Astrocyte of the spinal cord (primary cell): ENCODE data around the gene ZNF383.
"Not testable (repeated sequence)": the region's sequence is repeated elsewhere in the genome, so short reads cannot be mapped to it uniquely, and the experiment has no call there.

Experiments used
- DNase-seq: peaks from one replicate; pipeline ENCODE4 v3.0.0; 2011; ENCODE audit warnings: low read depth, low spot score
- H3K4me3 ChIP-seq: 2 replicates; pipeline ENCODE4 v1.5.1; 2011; ENCODE audit warnings: low read depth, mild to moderate bottlenecking, low read length, moderate library complexity
- CTCF ChIP-seq: IDR thresholded peaks from 2 replicates; pipeline ENCODE4 v1.5.1; 2012; ENCODE audit warnings: low read depth, mild to moderate bottlenecking, low read length, inconsistent platforms
- in situ Hi-C: cut with HindIII; loops from 2 replicates; pipeline ENCODE4 v1.10.0; 2017; ENCODE audit warnings: low sequenced_read_pairs

Gene ZNF383

DNA sequence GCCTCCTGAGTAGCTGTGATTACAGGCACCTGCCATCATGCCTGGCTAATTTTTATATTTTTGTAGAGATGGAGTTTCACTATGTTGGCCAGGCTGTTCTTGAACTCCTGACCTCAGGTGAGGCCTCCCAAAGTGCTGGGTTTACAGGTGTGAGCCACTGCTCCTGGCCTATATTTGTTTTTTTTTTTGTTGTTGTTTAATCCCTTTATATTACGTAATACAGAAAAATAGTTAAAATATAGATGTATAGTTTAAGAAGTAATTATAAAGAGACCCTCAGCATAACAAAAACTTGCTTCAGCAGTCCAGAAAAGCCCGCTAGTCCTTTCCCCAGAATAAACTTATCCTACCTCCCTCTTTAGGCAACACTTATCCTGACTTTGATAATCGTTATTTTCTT is 2.4 kb downstream of the ZNF383 start:
- no peak overlapping the region for H3K4me3 ChIP-seq
- DNase-seq, result no peak
- in situ Hi-C loops, result no loop called here
- no peak for TF ChIP-seq CTCF

GRCh38 chr19:37221136-37221535 is 3.1 kb downstream of the ZNF383 start:
- no peak overlapping the region for H3K4me3 ChIP-seq
- in situ Hi-C loops, result no loop called here
- no peak for TF ChIP-seq CTCF
- DNase-seq, result no peak

DNA sequence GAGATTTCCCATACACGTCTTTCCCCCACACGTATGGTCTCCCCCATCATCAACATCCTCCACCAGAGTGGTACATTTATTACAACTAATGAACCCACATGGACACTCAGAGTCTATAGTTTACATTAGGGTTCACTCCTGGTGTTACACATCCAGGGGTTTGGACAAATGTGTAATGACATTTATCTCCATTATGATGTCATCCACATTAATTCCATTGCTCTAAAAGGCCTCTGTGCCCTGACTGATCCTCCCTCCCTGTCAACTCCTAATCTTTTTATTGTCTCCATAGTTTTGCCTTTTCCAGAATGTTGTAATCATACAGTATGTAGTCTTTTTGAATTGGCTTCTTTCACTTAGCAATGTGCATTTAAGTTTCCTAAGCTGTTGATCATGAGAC is 8.2 kb downstream of the ZNF383 start:
- no peak for TF ChIP-seq CTCF
- in situ Hi-C loops, result no loop called here
- no peak overlapping the region for H3K4me3 ChIP-seq

GRCh38 chr19:37227996-37228395 is 10.0 kb downstream of the ZNF383 start:
- peak; percentile 10 for DNase-seq
- in situ Hi-C loops, result no loop called here
- no peak overlapping the region for H3K4me3 ChIP-seq
- peak; percentile 65 for TF ChIP-seq CTCF

More for the DNA sequence above, 8.2 kb downstream of the ZNF383 start:
- DNase-seq, result no peak

DNA sequence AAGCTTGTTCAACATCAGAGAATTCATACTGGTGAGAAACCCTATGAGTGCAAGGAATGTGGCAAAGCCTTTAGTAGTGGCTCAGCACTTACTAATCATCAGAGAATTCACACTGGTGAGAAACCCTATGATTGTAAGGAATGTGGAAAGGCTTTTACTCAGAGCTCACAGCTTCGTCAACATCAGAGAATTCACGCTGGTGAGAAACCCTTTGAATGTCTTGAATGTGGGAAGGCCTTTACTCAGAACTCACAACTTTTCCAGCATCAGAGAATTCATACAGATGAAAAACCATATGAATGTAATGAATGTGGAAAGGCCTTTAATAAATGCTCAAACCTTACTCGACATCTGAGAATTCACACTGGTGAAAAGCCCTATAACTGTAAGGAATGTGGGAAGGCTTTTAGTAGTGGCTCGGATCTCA is 25.2 kb downstream of the ZNF383 start:
- no peak for TF ChIP-seq CTCF
- in situ Hi-C loops, result no loop called here
- no peak overlapping the region for H3K4me3 ChIP-seq
- peak; percentile 9 for DNase-seq

DNA sequence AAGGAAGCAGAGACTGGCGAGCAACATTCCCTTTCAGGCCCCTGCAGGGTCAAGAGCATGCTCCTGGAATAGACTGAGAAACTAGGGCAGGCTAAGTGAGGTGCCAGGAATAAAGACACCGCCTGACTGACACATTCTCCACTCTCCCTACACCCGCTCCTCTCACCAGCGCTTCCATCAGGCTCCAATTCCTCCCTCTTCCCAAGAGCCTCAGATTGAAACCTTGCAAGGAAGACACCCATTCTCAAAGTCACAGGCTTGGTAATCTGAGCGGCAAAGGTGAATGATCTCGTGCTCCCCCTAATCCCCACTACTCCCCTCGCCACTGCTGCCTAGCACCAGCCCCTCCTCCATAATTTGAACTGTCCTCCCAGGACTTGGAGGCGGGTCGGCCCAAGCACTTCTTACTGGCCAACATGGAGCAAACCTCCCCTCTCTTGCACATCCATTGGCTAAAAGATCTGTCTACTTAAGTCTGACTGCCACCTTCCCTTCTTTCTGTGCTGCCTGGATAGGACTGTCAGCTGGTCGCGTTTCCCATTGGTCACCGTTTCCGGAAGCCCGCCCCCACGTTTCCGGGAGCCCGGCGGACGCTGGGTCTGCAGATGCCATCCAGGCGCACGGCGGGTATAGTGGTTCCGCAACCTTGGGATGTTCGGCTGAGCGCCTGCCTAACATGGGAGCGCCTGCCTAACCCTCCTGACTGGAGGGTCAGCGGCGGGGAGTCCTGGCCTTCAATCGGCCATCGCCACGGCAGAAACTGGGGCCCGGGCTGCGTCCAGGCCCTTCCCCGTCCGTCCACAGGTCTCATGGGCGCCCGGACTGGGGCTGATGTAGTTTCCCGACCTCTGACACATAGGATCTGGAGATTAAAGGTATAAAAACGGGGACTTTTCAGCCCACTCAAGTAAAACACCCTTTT is 33.6 kb downstream of the ZNF383 start:
- in situ Hi-C loops, result no loop called here
- H3K4me3 ChIP-seq, result peak overlapping the region; percentile 90
- no peak for TF ChIP-seq CTCF
- peak; percentile 97 for DNase-seq

DNA sequence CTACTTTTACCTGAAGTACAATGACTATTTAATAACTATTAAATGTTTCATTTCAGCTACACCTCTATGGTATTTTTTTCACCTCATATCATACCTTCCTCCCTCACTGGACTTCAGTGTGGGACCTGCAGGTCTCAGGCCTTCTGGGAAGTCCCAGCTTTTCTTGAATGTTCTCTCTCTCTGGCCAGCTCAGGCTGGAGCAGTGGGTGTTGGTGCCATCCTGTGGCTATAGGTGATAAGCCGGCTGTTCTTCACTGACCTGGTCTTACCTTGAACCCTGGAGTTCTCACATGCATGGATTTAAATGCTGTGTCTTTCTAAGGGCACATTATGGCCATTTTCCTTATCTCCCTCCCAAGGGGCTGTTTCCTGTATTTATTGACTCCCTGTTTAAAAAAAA is 45.0 kb downstream of the ZNF383 start:
- in situ Hi-C loops, H3K4me3 ChIP-seq, DNase-seq: not testable (repeated sequence)

- in situ Hi-C loops, DNase-seq, H3K4me3 ChIP-seq: not testable (repeated sequence)
Observed at GRCh38 chr19:37267005-37267404, 49.0 kb downstream of the ZNF383 start.

DNA sequence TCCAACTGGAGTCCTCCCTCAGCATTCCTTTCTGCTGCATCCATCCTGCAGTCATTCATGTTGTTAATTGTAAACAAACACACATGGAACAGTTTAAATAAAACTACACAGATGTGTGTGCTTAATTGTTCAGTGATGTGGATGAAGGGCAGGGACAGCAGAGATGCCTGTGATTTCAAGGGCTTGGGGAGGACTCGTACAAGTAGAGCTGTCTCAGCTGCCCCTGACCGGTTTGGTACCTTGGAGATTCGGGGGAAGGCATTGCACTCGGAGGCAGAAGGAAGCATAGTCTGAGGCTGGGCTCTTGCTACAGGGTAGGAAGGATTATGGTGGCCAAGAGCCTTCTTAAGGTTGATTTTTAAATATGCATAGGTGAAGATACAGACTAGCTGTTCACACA is 49.7 kb downstream of the ZNF383 start:
- DNase-seq, H3K4me3 ChIP-seq, in situ Hi-C loops: not testable (repeated sequence)

- DNase-seq, in situ Hi-C loops, H3K4me3 ChIP-seq: not testable (repeated sequence)
Observed at GRCh38 chr19:37280656-37281055, 62.6 kb downstream of the ZNF383 start.

GRCh38 chr19:37284020-37284419 is 66.0 kb downstream of the ZNF383 start:
- H3K4me3 ChIP-seq, DNase-seq, in situ Hi-C loops: not testable (repeated sequence)
